Measurements from ENCODE around the gene PPP1R36.

Gene PPP1R36

DNA sequence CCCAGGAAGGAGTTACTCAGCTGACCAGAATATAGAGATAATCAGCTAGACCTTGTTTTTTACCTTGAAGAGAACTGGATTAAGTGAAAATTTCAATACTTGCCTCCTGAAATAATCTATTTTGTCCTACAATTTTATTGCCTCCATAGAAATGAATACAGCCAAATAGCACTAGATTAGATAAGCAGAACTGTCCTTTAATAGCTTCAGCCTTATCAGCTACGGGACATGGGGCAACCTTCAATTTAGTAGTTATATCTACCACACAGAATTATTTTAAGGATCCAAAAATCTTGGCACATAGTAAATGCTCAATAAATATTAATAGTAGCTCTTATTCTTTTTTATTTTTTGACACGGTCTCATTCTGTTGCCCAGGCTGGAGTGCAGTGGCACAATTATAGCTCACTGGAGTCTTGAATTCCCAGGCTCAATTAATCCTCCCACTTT is 87.2 kb downstream of the PPP1R36 start:
- H3K4me3 ChIP-seq (ENCODE audit: control insufficient read depth, low read depth, low read length): no peak overlapping the region
- DNase-seq (ENCODE audit: low read depth): no peak
- TF ChIP-seq, protein P1, sequence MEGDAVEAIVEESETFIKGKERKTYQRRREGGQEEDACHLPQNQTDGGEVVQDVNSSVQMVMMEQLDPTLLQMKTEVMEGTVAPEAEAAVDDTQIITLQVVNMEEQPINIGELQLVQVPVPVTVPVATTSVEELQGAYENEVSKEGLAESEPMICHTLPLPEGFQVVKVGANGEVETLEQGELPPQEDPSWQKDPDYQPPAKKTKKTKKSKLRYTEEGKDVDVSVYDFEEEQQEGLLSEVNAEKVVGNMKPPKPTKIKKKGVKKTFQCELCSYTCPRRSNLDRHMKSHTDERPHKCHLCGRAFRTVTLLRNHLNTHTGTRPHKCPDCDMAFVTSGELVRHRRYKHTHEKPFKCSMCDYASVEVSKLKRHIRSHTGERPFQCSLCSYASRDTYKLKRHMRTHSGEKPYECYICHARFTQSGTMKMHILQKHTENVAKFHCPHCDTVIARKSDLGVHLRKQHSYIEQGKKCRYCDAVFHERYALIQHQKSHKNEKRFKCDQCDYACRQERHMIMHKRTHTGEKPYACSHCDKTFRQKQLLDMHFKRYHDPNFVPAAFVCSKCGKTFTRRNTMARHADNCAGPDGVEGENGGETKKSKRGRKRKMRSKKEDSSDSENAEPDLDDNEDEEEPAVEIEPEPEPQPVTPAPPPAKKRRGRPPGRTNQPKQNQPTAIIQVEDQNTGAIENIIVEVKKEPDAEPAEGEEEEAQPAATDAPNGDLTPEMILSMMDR (IDR thresholded peaks at IDR 0.05; ENCODE audit: control insufficient read depth, insufficient read depth, low read depth, low read length, missing control alignments): no peak

DNA sequence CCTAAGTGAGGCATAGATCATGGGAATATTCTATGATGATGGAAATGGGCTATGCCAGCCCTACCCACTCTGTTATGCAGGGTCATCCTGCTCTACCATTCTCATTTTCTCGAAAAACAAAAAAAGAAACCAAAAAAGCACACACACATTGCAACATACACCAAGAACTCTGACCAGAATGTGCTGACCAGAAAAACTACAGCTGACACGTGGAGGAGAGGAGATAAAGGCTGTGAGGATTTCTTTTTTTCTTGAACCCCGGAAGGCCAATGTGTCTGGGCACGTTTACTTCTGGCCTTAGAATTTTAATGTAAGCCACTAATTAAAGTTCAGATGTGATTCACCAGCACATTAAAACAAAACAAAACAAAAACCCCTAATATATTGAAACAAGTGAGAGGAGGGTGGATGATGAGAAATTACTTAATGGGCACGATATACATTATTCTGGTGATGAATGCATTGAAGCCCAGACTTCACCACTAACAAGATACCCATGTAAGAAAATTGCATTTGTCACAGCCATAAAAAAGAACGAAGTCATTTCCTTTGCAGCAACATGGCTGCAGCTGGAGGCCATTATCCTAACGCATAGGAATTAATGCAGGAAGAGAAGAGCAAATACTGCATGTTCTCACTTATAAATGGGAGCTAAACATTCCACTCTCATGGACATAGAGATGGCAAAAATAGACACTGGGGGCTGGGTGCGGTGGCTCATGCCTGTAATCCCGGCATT is 88.1 kb downstream of the PPP1R36 start:
- TF ChIP-seq, protein P1 (IDR thresholded peaks at IDR 0.05; ENCODE audit: control insufficient read depth, insufficient read depth, low read depth, low read length, missing control alignments): no peak
- no peak overlapping the region for H3K4me3 ChIP-seq (ENCODE audit: control insufficient read depth, low read depth, low read length)
- DNase-seq (ENCODE audit: low read depth): no peak

DNA sequence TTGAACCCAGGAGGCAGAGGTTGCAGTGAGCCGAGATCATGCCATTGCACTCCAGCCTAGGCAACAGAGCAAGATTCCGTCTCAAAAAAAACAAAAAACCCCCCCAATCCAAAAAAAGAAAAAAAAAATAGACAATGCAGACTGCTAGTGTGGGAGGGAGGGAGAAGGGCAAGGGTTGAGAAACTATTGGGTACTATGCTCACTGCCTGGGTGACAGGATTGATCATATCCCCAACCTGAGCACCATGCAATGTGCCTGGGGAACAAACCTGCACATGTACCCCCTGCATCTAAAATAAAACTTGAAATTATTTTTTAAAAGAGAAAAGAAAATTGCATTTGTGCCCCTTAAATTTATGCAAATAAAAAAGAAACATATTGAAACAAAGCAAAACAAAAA is 88.9 kb downstream of the PPP1R36 start:
- no peak overlapping the region for H3K4me3 ChIP-seq (ENCODE audit: control insufficient read depth, low read depth, low read length)
- DNase-seq (ENCODE audit: low read depth): no peak
- TF ChIP-seq, protein P1 (IDR thresholded peaks at IDR 0.05; ENCODE audit: control insufficient read depth, insufficient read depth, low read depth, low read length, missing control alignments): no peak

All from AG09309 (cell line).